Esophagus (tissue), 2 donors: Measurements from ENCODE around the gene PLCXD1. TPM values are rescaled to one million over a fixed set of nuclear protein-coding genes. Genes with fewer than 3 reads are reported as not detected.

Experiments used
- H3K27ac ChIP-seq, 2 donors: one replicate each; pipeline ENCODE4 v1.5.1; 2013; ENCODE audit warnings: low read depth in 2 of 2, mild to moderate bottlenecking in 2 of 2, inconsistent platforms in 1 of 2, low read length in 1 of 2, moderate library complexity in 1 of 2
- H3K27me3 ChIP-seq, 2 donors: one replicate each; pipeline ENCODE4 v1.6.1; 2013; ENCODE audit warnings: low read length in 2 of 2, control low read depth in 1 of 2, mild to moderate bottlenecking in 1 of 2; ENCODE audit not compliant: insufficient read depth in 2 of 2, control insufficient read depth in 1 of 2
- H3K36me3 ChIP-seq, 2 donors: one replicate each; pipeline ENCODE4 v1.6.1; 2013; ENCODE audit warnings: low read length in 1 of 2; ENCODE audit not compliant: control insufficient read depth in 2 of 2, insufficient read depth in 2 of 2
- H3K4me1 ChIP-seq, 2 donors: one replicate each; pipeline ENCODE4 v1.6.1; 2013; ENCODE audit warnings: low read length in 1 of 2; ENCODE audit not compliant: control insufficient read depth in 2 of 2, insufficient read depth in 2 of 2
- H3K4me3 ChIP-seq, 2 donors: one replicate each; pipeline ENCODE4 v1.5.1; 2013; ENCODE audit warnings: low read length in 2 of 2, mild to moderate bottlenecking in 2 of 2, low read depth in 1 of 2, moderate library complexity in 1 of 2
- H3K9me3 ChIP-seq, 2 donors: one replicate each; pipeline ENCODE4 v1.6.1; 2013; ENCODE audit warnings: mild to moderate bottlenecking in 2 of 2, low read depth in 1 of 2, low read length in 1 of 2, moderate library complexity in 1 of 2; ENCODE audit not compliant: control insufficient read depth in 2 of 2, insufficient read depth in 1 of 2
- WGBS, 2 donors: extraction: QIAGEN DNeasy Blood & Tissue Kit; methylation state at CpG; one replicate each; pipeline ENCODE4 v1.1.7; 2013; 5-methylcytosine and 5-hydroxymethylcytosine counted together
- polyA plus RNA-seq, 2 donors: library from polyadenylated mRNA; stranded (reverse); fragments of 200-250 nt; gene quantifications; one replicate each; pipeline ENCODE4 v1.2.3, GENCODE V29; 2013
- donor health status: healthy with polysubstance abuse.
- donor health status: Bipolar disorder and iron deficiency.

Gene PLCXD1
- polyA plus RNA-seq, 2 donors = 14.5 to 19.3 TPM

DNA sequence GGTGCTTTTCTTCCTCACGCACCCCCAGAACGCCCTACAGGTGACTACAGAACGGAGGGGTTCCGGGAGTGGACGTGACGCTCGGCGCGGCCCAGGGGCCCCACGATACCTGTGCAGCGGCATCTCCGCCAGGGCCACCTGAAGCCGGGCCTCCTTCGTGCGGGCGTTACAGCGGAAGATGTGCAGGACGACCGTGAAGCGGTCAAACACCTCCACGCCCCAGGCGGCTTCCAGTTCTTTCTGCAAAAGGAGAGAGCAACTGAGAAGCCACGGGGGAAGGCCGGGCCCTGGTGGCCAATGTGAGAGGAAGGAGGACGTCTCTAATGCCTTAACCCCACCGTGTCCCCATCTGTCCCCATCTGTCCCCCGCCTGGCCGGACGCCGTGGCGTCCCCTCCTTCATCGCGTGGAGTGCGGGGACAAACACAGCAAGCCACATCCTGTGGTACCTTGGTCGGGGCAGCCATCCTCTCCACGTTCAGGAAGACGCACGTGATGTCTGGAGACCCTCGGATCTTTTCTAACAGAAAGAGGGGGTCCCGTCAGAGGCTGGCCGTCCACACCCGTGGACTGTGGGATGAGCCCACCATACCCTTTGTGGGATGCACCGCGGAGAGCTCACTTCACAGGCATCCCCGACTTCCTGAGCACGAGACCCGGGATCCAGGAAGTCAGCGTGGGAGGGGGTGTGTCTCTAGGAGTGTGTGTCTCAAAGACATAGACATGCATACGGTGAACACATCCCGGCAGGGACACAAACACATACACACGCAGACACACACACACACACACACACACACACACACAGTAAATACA is 33.8 kb downstream of the PLCXD1 start:
- WGBS, 2 donors = 92 to 94% methylated on average over 48 to 51 of the region's 51 CpGs
- Histone ChIP-seq H3K4me3 (no peak overlapping the region), H3K27me3 (no peaks in the 10 kb centered on the region), H3K27ac (no peak overlapping the region), H3K9me3 (peaks cover 0 to 4% of the 10 kb centered on the region in 2 donors), H3K36me3 (peaks cover 15 to 51% of the 10 kb centered on the region in 2 donors), H3K4me1 (peaks cover 4 to 6% of the 10 kb centered on the region in 2 donors)

DNA sequence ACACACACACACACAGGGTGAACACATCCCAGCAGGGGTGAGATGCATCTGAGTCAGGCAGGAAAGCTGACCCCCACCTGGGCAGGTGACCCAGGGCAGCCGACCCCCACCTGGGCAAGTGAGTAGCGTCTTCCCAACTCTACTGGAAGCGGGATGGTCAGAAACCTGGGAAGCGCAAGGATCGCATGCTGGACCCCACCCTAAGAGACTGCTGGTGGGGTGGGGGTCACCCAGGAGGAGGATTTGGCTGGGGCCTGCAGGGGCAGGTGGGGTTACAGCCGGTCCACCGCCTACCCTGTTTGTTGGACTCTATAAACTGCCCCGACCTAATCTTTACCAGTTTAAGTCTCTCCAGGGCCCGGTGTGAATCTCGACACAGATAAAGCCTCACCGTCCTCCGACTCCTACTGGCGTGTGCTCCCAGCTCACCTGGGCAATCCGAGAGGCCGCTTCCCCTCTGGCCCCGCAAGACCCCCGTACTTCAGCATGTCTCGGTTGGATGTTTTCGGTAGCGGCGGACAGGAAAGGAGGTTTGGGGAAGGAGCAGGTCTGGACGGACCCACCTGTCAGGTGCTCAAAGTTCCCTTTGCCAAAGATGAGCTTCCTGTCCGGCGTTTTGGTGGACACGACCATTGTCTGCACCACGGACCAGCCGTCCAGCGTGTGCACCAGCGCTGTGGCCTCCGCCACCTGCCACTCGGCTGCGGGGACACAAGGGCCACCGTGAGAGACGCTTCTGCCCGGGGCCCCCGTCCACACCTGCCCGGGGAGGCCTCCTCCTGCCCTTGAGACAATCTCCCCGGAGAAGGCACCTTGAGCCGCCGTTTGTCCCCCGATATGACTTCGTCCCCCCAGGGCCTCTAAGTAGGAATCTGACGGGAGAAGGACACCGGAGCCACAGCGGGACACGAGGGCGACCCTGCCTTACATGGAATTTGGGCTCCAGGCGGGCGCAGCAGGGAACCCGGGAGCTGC is 35.5 kb downstream of the PLCXD1 start:
- Histone ChIP-seq H3K9me3 (peaks cover 0 to 4% of the 10 kb centered on the region in 2 donors), H3K27me3 (no peaks in the 10 kb centered on the region), H3K36me3 (peaks cover 10 to 38% of the 10 kb centered on the region in 2 donors), H3K27ac (peak overlapping the region in 1 of 2 donors; percentile 33), H3K4me3 (no peak overlapping the region), H3K4me1 (peaks cover 9% of the 10 kb centered on the region in 2 donors)
- WGBS, 2 donors = 92 to 93% methylated on average over 50 of the region's 50 CpGs

DNA sequence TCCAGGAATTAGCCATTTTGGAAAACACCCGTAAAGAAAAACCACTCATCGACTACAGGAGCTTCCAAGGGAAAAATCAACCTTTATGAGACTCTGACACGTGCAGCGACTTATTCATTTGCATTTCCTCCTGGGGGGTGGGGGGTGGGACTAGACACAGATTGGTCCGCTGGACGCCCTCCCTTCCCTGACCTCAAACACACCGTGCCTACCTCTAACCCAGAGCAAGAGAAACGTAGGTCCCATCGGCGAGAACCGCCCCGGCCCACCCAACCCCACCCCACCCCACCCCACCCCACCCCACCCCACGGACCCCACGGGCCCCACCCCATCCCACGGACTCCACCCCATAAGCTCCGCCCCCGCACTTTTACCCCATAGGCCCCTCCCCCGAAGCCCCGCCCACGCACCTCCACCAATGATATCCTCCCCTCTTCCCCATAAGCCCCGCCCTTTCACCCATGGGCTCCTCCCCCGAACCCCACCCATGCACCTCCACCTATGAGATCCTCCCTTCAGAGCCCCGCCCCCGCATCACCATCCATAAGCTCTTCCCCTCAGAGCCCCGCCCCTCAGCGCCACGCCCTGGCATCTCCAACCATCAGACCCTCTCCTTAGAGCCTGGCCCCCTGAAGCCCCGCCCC is 36.4 kb downstream of the PLCXD1 start:
- whole genome bisulfite sequencing, 2 donors = 50% methylated on average over 23 to 28 of the region's 28 CpGs
- Histone ChIP-seq H3K27ac (peak overlapping the region; percentile 89 to 97), H3K4me1 (peaks cover 9% of the 10 kb centered on the region in 2 donors), H3K4me3 (peak overlapping the region; percentile 78 to 91), H3K9me3 (no peaks in the 10 kb centered on the region), H3K36me3 (peaks cover 7 to 29% of the 10 kb centered on the region in 2 donors), H3K27me3 (no peaks in the 10 kb centered on the region)

DNA sequence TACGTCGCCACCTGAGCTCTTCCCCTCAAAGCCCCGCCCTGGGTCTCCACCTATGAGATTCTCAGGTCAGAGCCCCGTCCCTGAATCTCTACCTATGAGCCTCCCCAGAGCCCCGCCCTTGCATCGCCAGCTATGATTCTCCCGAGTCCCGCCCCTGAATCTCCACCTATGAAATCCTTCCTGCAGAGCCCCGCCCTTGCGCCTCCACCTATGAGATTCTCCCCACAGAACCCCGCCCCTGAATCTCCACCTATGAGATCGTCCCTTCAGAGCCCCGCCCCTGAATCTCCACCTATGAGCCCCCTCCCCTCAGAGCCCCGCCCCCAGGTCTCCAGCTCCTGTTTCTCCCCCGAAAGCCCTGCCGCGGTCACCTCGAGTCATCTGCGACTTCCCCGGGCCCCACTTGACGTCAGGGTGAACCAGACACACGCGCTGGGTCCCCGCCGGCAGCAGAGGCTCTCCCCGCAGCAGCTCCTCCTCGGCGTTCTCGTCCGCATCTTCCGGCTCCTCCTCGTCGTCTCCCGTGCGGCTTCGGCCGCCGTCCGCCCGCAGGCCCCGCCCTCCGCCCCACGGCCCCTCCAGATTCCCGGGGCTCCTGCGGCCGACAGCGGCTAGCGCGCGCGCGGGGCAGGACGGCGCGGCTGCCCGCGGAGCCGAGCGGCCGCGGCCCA is 37.0 kb downstream of the PLCXD1 start:
- WGBS, 2 donors = 0% methylated on average over 55 to 61 of the region's 61 CpGs
- Histone ChIP-seq H3K4me3 (peak overlapping the region; percentile 78 to 91), H3K36me3 (peaks cover 3 to 25% of the 10 kb centered on the region in 2 donors), H3K27me3 (no peaks in the 10 kb centered on the region), H3K27ac (peak overlapping the region; percentile 97 to 98), H3K9me3 (no peaks in the 10 kb centered on the region), H3K4me1 (peaks cover 9% of the 10 kb centered on the region in 2 donors)

DNA sequence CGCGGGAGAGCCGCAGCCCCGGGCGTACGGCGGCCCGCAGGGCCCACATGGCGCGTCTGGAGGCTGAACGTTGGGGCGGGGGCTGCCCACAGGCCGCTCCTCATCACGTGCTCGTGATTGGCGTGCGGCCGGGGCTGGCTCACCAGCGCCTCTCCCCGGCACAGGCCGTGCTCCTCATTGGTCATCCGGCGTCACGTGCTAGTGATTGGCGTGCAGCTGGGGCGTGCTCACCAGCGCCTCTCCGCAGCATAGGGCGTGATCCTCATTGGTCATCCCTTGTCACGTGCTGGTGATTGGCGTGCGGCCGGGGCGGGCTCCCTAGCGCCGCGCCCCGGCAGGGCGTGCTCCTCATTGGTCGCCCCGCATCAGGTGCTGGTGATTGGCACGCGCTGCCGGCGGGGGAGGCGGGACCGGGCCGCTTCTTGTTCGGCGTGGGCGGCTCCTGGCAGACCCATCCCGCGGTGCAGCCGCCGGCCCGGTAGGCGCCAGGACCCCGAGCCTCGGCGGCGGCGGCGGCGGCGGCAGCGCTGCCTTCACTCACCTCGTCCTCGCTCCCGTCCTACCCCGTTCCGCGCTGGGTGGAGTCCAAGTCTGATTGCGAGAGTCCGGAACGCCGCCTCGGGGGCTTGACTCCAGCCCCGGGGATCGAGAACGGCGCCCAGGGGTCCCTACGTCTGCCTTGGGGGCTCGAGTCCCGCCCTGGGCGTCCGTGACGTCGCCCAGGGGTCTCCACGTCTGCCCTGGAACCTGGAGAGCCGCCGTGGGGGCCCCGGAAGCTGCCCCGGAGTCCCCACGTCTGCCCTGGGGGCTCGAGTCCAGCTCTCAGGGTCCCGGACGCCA is 37.8 kb downstream of the PLCXD1 start, which contains the start of gene GTPBP6:
GTPBP6 (minus strand) TSS at position 58 of the 840 bp plus-strand sequence; CDS start at position 49, 9 bp downstream.
- 0% methylated on average over 74 to 97 of the region's 97 CpGs for WGBS, 2 donors
- H3K4me3 ChIP-seq = peak within 1 kb of the TSS; percentile 78 to 93
- H3K27ac ChIP-seq = peak within 1 kb of the TSS; percentile 97 to 98
- H3K9me3 ChIP-seq = peaks cover 0 to 3% of the 10 kb centered on the region in 2 donors
- peaks cover 3 to 20% of the 10 kb centered on the region in 2 donors for H3K36me3 ChIP-seq
- H3K4me1 ChIP-seq = peaks cover 9% of the 10 kb centered on the region in 2 donors
- H3K27me3 ChIP-seq = no peaks in the 10 kb centered on the region

DNA sequence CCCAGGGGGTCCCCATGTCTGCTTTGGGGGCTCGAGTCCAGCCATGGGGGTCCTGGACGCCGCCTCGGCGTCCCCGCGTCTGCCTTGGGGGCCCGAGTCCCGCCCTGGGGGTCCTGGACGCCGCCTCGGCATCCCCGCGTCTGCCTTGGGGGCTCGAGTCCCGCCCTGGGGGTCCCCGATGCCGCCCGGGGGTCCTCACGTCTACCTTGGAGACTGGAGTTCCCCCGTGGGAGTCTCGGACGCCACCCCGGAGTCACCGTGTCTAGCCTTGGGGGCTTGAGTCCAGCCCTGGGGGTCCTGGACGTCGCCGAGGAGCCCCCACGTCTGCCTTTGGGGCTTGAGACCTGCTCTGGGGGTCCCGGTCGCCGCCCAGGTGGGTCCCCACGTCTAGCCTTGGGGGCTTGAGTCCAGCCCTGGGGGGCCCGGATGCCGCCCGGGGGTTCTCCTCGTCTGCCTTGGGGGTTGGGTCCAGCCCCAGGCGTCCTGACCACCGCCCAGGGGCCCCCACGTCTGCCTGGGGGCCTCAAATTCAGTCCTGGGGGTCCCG is 38.5 kb downstream of the PLCXD1 start:
- H3K27me3 ChIP-seq = no peaks in the 10 kb centered on the region
- 0% methylated on average over 39 to 41 of the region's 41 CpGs for WGBS, 2 donors
- H3K27ac ChIP-seq = peak overlapping the region; percentile 83 to 91
- H3K9me3 ChIP-seq = peaks cover 0 to 3% of the 10 kb centered on the region in 2 donors
- H3K4me3 ChIP-seq = peak overlapping the region; percentile 75 to 93
- peaks cover 9% of the 10 kb centered on the region in 2 donors for H3K4me1 ChIP-seq
- peaks cover 3 to 15% of the 10 kb centered on the region in 2 donors for H3K36me3 ChIP-seq

DNA sequence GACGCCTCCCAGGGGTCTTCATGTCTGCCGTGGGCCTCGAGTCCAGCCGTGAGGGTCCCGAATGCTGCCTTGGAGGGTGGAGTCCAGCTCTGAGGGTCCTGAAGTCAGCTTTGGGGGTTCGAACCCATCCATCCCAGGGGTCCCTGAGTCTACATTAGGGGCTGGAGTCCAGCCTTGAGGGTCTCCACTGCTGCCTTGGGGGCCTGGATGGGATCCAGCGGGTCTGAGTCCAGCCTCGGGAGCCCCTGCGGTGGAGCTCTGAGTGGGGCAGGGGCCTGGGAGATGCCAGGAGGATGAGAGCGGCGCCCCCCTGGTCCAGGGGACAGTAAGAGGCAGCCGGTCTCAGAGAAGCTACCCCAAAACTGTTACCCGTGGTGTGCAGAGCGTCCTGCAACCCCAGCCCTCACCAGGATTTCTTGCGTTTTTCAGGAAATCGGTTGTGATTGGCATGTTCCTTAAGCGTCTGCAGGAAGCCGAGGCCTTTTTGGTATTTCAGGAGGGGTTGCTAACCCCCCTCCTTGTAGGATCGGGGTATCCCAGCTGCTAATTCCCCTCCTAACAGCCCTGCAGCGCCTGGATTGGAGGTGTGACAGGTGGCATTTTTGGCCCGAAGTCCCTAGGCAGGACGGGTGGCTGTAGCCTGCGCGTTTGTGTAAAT is 39.1 kb downstream of the PLCXD1 start:
- Histone ChIP-seq H3K36me3 (peaks cover 0 to 10% of the 10 kb centered on the region in 2 donors), H3K4me1 (peaks cover 9% of the 10 kb centered on the region in 2 donors), H3K4me3 (peak overlapping the region; percentile 75 to 93), H3K27me3 (no peaks in the 10 kb centered on the region), H3K9me3 (peaks cover 0 to 3% of the 10 kb centered on the region in 2 donors), H3K27ac (no peak overlapping the region)
- WGBS, 2 donors = 3 to 4% methylated on average over 24 of the region's 24 CpGs
